Hematopoietic multipotent progenitor cell treated with erythropoietin and hydrocortisone succinate and interleukin-3 and kit ligand, for 4 days (in vitro differentiated cells): ENCODE data around the gene TEPSIN.

Source experiments
- DNase-seq: peaks from one replicate; pipeline ENCODE4 v3.0.0-alpha.2; 2015

The TEPSIN gene

DNA sequence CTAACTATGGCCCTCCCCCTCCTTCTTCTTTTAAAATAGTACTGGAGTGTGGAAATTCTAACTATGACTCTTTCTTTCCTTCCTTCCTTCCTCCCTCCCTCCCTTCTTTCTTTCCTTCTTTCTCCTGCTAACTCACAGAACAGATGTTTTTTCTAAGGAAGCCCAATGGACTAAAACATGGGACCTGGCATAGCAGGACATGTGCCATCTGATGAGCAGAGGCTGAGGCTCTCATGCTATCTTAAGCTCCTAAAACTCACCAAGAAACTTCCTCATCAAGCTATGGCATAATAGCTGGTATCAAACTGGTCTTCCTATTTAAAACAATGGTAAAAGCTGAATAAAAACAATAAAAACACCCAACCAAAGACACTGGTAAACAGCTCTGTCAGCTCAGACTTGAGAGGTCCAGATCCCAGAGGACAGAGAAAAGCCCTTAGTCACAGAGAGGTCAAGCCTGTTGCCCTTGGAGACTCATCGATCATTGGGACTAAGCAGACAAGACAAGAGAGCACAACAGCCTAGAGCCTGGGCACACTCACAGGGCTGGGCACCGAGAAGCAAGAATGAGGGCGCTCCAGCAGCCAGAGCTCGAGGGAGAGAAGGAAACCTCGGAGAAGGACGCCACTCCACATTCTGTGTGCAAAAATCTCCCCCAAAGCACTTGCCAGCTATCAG lies 28.7 kb upstream of the TEPSIN start:
- DNase-seq: no peak

DNA sequence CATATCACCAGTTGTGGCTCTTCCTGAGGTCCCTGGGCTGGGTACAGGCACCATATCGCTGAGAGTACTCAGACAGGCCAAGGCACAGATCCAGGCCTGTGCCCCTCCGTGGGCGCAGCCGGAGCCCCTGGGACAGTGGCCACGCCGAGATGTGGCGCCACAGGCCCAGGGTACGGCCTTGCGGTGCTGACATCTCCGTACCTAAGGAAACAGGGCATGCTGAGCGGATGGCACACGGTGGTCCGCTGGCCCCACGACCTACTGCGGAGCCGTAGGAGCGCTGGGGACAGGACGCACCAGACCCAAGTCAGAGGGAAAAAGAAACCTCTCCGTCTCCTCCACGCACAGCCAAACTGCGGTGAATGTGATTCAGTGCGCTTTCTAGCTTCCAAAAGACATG lies 26.7 kb upstream of the TEPSIN start:
- DNase-seq: no peak

DNA sequence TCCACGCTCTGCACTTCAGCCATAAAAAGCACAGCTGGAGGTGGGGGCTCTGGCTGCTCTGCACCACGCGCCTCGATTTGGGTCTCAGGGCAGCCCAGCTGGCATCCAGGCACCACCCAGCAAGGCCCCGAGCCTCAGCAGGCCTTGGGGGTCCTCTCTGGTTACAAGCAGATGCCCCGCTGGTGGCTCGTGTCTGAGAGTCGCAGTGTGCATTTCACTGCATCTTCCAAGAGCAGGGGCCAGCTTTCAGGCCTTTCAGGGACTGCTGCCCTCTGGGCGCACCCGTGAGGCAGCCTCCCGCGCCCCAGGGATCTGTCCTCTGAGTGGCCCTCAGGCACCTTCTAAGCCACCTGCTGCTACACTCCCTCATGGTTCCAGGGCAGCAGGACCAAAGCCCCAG lies 25.8 kb upstream of the TEPSIN start:
- no peak for DNase-seq

DNA sequence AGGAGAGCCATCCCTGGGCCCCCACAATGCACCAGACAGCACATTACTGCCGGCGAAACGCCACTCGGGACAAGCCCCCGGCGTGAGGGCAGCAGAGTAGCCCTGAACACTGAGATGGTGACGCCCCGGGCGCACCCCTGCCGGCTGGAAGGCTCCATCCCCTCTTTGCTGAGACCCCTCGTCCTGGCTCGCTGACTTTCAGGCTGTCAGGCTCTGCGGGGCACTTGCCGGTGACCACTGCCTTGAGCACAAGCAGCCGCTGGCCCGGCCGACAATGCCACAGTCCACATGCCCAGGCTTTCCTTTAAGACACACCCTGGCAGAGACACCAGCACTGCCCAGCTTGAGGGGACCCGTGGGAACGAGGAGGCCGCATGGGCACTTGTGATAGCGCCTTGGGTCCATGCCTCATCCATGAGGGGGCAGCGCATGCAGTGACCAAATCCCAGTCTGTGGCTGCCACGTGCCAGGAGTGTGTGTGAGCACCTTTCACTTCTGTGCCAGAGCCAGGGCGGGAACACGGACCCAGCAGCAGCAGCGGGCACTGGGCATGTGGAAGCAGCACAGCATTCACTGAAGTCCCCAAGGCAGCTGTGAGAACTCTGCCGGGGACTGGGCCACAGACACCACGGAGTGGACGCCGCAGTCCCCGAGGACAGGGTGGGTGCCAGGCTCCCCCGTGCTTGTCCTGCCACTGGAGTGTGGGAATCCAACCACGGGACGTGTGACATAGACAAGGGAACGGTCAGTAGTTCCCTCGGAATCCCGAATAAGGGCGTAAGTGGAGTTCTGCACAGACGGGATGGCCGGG lies 24.7 kb upstream of the TEPSIN start:
- DNase-seq: no peak

DNA sequence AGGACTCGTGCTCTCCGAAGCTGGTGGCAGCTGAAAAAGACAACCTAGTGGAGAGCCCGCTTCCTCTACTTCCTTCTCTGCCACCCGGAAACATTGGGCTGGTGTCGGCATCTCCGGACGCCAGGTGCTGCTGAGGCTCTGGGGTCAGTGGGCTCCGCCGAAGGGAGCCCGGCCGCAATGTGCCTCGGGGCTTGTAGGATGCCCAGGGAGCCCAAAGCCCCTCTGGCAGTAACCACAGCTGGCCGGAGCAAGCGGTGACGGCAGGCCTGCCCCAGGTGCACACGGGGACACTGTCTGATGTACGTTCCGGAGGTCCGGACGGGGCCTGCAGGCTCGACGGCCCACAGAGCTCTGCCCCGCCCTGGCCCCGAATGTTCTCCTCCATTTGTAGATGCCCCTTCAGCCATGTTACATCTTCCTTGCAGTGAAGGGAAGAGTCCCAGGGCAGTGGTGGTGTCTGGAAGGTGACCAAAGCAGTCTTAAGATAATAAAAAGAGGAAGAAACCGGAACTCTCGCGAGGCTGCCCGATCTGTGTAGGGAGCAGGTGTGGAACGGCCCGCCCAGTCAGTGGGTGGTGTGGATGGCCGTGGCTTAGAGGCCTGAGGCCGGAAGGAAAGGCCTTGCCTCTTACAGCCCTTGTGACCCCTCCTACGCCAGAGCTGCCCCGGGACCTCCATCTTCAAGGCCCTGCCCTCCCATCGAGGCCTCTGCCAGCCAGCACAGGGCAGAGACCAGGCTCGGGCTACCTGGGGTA lies 22.9 kb upstream of the TEPSIN start:
- DNase-seq: no peak

DNA sequence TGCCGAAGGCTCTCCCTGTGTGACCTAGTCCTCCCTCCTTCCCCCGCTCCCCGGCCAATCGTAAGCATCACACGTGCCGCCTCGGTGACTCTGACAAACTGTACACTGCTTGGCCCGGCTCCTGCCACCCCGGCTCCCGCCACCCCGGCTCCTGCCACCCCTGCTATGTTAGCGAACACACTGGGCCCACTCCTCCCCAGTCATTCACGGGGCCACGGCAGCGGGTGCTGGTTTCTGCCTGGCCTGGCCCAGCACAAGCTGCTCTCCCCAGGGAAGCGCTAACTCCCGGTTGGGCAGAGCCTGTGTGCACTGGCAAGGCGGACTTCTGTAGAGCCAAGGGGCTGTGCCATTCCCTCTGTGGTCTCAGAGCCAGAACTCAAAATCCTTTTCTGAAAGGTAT lies 22.2 kb upstream of the TEPSIN start:
- no peak for DNase-seq

DNA sequence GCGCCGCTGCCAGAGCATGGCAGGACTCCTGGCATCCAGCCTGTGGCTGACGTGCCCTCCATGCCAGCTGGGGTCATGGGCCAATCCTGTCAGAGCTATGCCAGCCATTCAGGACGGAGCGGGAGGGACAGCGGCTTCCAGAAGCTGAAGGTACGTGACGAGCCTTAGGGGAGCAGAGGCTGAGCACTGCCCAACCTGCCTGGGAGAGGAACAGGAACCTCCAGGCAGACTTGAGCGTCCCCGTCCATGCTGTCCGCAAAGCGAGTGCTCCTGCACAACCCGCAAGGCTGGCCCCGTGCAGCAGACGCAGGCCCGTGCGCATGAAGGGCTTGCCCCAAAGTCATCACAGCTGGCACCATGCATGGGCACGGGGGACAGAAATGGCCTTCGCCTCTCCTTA lies 21.8 kb upstream of the TEPSIN start:
- no peak for DNase-seq

DNA sequence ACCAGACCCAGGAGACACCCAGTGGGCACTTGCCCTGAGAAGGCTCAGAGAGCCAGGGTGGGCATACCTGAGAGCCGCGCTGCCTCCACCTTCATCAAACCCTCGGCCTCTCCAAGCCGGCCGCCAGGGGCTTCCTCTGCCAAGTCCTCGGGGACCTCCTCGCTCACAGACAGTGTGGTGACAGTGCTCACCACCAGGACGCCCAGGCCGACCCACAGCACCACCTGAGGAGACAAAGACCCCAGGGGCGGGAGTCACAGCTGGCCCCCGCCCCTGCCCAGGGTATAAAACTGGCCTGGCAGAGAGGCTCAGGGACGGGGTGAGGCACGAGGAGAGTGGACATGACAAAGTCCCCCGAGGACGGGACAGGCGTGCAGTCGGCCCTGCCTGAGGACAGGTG lies 21.3 kb upstream of the TEPSIN start:
- DNase-seq: no peak

DNA sequence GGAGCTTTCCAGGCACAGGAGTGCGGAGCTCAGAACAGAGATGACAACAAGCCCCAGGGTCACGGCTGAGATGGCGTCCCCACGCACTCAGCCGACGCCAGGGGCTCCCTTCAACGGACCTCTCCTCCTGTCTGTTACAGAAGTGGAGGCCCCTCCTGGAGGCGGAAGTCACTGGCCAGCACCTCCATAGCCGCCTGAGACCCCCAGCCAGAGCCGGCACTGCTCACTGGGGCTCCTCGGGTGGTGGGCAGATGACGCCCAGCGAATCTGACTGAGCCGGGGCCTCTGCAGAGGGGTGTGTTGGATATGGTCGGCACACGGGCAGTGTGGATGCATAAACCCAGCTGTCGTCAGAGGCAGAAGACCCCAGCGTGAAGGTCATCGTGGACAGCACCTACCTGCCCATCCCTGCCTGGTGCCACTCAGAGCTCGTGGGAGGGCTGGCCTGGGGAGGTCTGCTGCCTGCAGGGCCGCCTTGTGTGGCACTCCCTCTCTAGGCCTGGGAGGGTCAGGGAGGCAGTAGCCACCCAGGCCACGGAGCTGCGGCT lies 20.3 kb upstream of the TEPSIN start:
- no peak for DNase-seq

DNA sequence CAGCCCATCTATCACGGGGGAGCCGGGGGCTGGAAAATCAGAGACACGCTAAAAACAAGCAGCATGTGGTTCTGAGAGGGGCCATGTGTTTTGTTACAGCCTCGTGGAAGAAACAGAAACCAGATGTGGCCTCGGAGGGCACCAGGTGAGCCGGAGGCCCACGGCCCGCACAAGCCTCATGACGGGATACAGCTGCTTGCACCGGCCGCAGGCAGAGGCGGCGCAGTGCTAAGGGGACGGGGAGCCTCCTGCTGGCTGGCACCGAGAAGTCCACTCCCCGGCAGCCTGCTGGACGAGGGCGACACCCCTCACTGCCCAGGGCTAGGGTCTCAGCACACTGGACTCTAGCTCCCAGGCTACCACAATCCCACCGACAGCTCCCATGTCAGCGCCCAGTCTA lies 19.4 kb upstream of the TEPSIN start:
- DNase-seq: no peak

DNA sequence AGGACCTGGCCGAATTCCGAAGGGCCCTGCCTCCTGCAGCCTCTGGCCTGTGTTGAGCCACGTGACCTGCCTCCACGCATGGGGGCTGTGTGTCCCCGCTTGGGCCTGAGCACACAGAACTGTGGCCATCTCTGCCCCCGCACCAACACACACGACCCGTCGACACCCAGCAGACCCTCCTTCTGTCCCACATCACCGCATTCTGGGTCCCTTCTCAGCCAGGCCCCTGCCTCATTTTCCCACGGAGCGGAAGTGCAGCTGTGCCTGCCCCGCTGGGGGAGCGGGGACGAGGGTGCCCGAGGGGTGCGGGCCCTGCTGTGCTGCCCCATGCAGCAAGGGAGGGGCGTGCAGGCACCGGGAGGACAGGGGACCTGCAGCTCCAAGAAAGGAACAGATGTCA lies 18.7 kb upstream of the TEPSIN start:
- no peak for DNase-seq

DNA sequence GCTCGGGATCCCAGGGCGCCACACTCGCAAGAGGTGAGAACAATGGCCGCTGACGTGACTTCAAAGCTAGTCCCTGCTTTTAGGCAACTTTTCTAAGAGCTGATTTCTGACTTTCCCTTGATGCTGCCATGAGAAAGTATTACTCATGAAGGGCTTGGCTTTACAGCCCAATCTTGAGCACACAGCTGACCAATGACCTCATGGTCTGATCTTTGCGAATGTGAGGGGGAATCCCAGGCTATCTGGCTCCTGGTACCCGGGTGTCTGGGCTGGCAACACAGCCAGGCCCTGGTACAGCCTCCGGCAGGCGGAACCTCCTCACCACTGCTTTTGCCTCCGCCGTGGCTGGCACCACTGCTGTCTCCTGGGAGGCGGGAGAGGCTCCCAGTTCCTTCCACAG lies 17.8 kb upstream of the TEPSIN start:
- DNase-seq: no peak

DNA sequence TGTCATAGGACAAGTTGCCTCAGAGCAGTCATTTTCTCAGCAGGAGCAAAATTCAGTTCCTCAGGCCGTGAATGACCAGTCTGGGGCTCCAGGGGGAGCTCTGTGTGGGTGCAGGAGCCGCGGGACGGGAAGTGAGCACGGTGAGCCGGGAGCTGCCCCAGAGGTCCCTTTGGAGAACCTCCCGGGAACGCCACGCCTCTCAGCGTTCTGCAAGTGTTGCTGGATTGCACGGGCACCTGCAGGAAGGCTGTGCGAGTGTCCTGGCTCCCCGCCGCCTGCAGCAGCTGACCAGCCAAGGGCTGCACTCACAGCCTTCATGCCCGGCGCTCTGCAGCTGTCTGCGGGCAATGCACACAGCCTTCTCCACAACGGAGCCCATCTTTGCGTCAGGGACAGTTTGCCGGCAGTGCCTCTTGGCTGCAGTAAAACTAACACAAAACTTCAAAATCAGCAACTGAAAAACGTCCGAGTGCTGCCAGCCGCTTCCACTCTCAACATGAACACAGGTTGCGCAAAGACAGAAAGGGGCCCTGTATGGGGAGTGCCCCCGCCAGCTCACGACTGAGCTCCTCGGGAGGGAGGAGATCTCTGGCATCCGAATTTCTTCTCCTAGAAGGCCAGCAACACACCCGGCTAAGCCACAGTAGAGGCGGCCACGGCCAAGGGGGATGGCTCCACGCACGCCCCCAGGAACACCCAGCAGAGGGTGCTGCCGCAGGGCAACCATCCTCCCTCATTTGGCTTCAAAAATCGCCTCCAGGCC lies 16.3 kb upstream of the TEPSIN start:
- peak; percentile 47 for DNase-seq

DNA sequence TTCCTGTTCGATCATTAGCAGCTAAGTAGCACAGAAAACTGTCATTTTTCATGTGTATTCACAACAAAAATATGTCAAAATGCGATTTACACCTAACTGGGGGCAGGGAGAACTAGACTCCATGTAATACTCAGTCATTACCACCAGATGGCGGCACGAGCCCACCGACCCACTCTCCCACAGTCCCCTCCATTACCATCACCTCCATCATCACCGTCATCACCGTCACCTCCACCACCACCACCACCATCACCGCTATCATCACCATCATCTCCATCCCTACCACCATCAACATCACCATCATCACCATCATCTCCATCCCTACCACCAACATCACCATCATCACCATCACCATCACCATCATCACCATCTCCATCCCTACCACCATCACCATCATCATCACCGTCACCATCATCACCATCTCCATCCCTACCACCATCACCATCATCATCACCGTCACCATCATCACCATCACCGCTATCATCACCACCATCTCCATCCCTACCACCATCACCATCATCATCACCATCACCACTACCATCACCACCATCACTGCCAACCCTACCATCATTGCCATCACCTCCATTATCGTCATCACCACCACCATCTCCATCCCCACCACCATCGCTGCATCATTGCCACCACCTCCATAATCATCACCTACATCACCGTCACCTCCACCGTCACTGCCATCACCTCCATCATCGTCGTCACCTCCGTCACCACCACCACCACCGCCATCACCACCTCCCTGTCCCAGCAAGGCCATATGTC lies 14.7 kb upstream of the TEPSIN start:
- DNase-seq: peak; percentile 63

DNA sequence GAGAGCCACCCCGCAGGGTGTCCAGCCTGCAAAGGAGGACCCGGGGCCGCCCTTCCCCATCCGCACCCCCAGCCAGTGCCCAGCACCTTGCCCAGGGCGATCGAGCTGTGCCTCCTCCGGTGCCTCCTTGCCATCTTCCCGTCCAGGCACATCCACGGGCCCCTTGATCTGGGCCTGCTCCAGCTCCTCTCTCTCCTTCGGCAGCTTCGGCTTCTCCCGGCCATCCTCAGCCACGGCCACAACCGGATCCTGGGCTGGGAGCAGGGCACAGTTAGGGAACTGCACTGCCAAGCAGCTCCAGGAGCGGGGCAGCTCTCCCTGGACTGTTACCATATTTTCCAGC lies 14.1 kb upstream of the TEPSIN start:
- no peak for DNase-seq

DNA sequence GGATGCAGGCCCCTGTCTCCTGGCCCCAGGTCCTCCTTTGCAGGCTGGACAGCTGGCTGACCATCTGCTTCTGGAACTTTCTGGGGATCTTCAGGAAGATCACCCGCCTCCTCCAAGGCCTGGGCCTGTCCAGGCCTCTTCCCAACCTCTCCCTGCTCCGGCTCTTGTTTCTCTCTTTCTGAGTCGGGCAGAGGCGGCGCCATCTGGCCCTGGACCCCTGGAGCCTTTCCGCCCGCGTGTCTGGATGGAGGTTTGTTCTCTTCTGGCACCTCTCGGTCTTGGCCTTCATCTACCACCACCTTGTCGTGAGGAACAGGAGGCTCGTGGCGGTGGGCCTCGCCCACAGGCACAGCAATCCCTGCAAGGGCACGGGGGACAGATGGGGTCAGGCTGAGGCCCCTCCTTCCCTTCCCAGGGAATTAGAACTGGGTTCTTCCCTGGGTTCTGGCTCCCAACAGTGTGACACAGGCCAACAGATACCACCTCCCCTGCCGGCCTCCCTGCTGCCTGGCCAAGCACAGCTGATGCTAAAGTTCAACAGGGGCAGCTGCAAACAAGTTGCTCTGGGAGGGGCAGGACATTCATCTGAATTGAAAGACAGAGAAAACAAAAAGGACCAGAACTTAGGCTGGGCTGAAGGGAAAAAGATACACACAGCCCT lies 13.6 kb upstream of the TEPSIN start:
- no peak for DNase-seq

DNA sequence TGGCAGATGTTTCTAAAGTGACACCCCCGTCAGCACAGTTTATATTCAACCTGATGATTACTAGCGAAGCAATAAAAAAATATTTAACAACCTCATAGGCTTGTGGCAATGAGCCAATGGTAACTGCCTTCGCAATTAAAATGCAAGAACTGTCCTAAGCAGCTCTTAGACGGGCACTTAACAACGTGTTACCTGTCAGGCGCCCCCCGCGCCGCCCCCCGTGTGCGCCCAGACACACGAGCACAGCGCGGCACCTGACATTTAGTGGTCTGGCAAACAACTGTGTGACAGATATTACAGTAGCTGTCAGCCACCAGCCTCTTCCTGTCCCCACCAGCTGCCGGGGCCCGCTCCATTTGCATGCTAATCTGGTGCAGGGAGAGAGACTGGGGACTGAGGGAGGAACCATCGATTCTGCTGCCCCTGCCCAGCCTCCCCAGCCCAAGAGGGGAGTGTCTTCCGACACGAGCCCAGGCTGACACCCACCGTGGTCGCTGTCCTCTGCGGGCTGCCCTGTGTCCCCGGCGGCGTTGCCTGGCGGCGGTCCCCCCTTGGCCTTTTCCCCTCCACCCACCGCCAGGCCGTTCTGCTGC lies 12.9 kb upstream of the TEPSIN start:
- DNase-seq: no peak

DNA sequence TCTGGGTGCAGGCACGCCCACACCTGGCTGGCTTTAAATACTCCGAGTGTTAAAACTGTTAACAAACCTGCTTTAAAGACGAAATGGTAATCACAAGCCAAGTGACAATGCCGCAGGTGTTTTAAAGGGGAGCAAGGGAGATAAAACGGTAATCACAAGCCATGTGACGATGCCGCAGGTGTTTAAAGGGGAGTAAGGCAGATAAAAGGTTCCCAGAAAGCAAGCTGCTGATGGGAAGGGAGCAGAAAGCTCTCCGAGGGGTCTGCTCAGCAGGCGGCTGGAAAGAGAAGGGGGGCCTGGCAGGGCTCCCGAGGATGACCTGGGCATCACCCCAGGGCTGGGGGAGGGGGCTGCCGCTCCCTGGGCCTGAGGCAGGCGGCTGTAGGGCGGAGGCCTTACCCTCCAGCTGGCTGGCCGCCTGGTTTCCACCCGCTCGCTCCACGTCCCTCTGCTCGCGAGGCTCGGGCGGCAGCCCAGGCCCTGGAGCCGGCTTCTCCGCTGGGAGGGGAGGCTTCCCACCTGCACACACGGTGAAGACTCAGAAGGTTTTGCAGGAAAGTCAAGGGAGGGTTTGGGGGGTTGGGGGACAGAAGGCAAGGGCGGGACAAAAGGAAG lies 12.3 kb upstream of the TEPSIN start:
- no peak for DNase-seq

DNA sequence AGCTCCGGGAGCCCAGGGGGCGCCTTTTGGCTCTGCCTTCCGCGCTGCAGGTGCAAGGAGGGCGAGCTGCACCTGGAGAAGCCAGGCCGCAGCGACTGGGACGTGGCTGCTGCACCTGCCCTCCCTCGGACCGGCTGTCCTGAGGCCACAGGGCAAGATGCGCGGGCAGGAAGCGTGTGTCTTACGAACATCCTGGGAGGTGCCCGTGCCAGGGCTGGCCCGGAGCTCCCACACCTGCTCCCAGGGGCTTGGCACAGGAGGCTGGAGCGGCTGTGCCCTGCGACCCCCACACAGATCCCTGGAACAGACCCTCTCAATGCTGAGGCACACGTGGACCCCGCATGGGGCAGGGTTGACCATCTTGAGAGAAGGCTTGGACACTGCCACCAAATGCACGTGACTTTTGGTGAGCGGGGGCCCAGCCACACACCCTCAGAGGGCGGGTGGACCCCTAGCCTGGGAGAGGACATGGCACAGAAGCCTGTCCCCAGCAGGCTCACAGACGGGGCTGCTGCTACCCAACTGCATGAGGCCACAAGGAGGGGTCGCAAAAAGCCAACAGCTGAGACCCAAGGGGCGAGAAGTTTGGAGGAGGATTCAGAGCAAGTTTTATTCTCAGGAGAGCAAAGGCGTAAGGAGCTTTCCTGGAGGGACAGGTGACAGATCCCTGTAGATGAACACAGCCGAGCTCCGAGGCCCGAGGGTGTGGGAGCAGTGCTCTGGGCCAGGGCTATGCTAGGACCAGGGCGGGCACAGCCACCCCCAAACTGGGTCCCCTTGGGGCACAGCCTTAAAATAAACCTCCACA lies 11.6 kb upstream of the TEPSIN start:
- no peak for DNase-seq
